ENCODE measurements around the gene ATF7IP2. TPM values are rescaled to one million over a fixed set of nuclear protein-coding genes. Genes with fewer than 3 reads are reported as not detected.

Gene ATF7IP2
- total and polyA plus RNA-seq, 2 of the 13 experiments (the other 11 are each of a cell fraction or from before 2014, with no cell fraction given): 117 to 217 TPM

- peak; percentile 82 for TF ChIP-seq ZNF362 (CRISPR knock-in tag; IDR thresholded peaks at IDR 0.05; ENCODE audit: borderline replicate concordance)
- TF ChIP-seq ZNF773 (CRISPR knock-in tag; IDR thresholded peaks at IDR 0.05; ENCODE audit: borderline replicate concordance): no peak
- TF ChIP-seq ZNF552 (CRISPR knock-in tag; IDR thresholded peaks at IDR 0.05; ENCODE audit: borderline replicate concordance): no peak
- 0 out of 2 replicates have a peak, but pooled peaks have one; percentile 25 for TF ChIP-seq RXRA (CRISPR knock-in tag; IDR thresholded peaks at IDR 0.05)
- no peak for TF ChIP-seq ZNF879 (CRISPR knock-in tag; IDR thresholded peaks at IDR 0.05)
- TF ChIP-seq ZNF256 (CRISPR knock-in tag; conservative IDR thresholded peaks at IDR 0.05): 0 out of 2 replicates have a peak, but pooled peaks have one; percentile 69
- TF ChIP-seq TAF1 (CRISPR knock-in tag; IDR thresholded peaks at IDR 0.05): no peak
- TF ChIP-seq ZBTB33 (CRISPR knock-in tag; IDR thresholded peaks at IDR 0.05): peak; percentile 98
- TF ChIP-seq MAX (IDR thresholded peaks at IDR 0.05): no peak
- 0 out of 2 replicates have a peak, but pooled peaks have one; percentile 17 for TF ChIP-seq ZNF501 (CRISPR knock-in tag; IDR thresholded peaks at IDR 0.05)
- TF ChIP-seq TBX2 (CRISPR knock-in tag; IDR thresholded peaks at IDR 0.05; ENCODE audit: borderline replicate concordance): peak; percentile 55; the same call in 1 of the 2 replicates
- no peak for TF ChIP-seq ELK4 (CRISPR knock-in tag; IDR thresholded peaks at IDR 0.05; ENCODE audit: borderline replicate concordance)
- TF ChIP-seq NFIB (CRISPR knock-in tag; IDR thresholded peaks at IDR 0.05; ENCODE audit: borderline replicate concordance): no peak
- TF ChIP-seq POLR2A (IDR thresholded peaks at IDR 0.05; ENCODE audit: insufficient read depth in 1 of 2, low read depth in 2 of 2, low read length in 2 of 2): 0 out of 4 replicates have a peak, but pooled peaks of 1 of the 2 experiments have one; percentile 23
- 0 out of 2 replicates have a peak, but pooled peaks have one; percentile 8 for TF ChIP-seq IKZF5 (CRISPR knock-in tag; IDR thresholded peaks at IDR 0.05)
- TF ChIP-seq ZFP1 (CRISPR knock-in tag; IDR thresholded peaks at IDR 0.05): no peak
- peak; percentile 49; the same call in 1 of the 2 replicates for TF ChIP-seq ZNF709 (CRISPR knock-in tag; IDR thresholded peaks at IDR 0.05)
- TF ChIP-seq ZNF7 (CRISPR knock-in tag; IDR thresholded peaks at IDR 0.05): no peak
- peak; percentile 54 for TF ChIP-seq RBFOX2 (IDR thresholded peaks at IDR 0.05; ENCODE audit: low read depth, low read length)
- no peak for TF ChIP-seq REXO4 (CRISPR knock-in tag; IDR thresholded peaks at IDR 0.05; ENCODE audit: borderline replicate concordance)
- TF ChIP-seq SOX6 (IDR thresholded peaks at IDR 0.05): no peak
- TF ChIP-seq SOX6 (CRISPR knock-in tag; IDR thresholded peaks at IDR 0.05): peak; percentile 48; the same call in 1 of the 2 replicates
- TF ChIP-seq ZNF704 (CRISPR knock-in tag; IDR thresholded peaks at IDR 0.05; ENCODE audit: borderline replicate concordance): no peak
- TF ChIP-seq ZNF274 (CRISPR knock-in tag; IDR thresholded peaks at IDR 0.05): no peak
- TF ChIP-seq ZNF232 (CRISPR knock-in tag; IDR thresholded peaks at IDR 0.05; ENCODE audit: borderline replicate concordance): peak; percentile 67; the same call in 1 of the 2 replicates
Measured at GRCh38 chr16:10390867-10391266, 5.0 kb downstream of the ATF7IP2 start (continued).
